CD14-positive monocyte (primary cell): ENCODE measurements around the gene SLC27A5. TPM values are rescaled to one million over a fixed set of nuclear protein-coding genes. Genes with fewer than 3 reads are reported as not detected.

Experiments
- DNase-seq, 3 donors: peaks; one replicate each; pipeline ENCODE4 v3.0.0-alpha.2; 2011 to 2022
- H2AFZ ChIP-seq: 2 replicates; pipeline ENCODE4 v1.6.0; 2012; ENCODE audit warnings: mild to moderate bottlenecking, low read depth, low read length, inconsistent platforms; ENCODE audit not compliant: insufficient read depth, poor library complexity, severe bottlenecking
- H3K27ac ChIP-seq, 2 donors: 1 replicate in 1 of 2; 2 replicates in 1 of 2; pipeline ENCODE4 v1.5.1; 2012 to 2013; ENCODE audit warnings: low read length in 2 of 2, control low read depth in 1 of 2, inconsistent platforms in 1 of 2, low read depth in 1 of 2, mild to moderate bottlenecking in 1 of 2
- H3K27me3 ChIP-seq, 2 donors: one replicate each; pipeline versions ENCODE4 v1.6.0 to v1.6.1; 2011 to 2013; ENCODE audit warnings: low read length in 2 of 2; ENCODE audit not compliant: control insufficient read depth in 2 of 2, insufficient read depth in 2 of 2
- H3K36me3 ChIP-seq, 2 donors: replicated peaks in 1 of 2; 1 replicate in 1 of 2; 2 replicates in 1 of 2; pipeline versions ENCODE4 v1.5.1 to v1.6.1; 2012 to 2013; ENCODE audit warnings: low read length in 2 of 2, control low read depth in 1 of 2, inconsistent platforms in 1 of 2, mild to moderate bottlenecking in 1 of 2; ENCODE audit not compliant: insufficient read depth in 2 of 2, control insufficient read depth in 1 of 2
- H3K4me1 ChIP-seq, 2 donors: 1 replicate in 1 of 2; 2 replicates in 1 of 2; pipeline versions ENCODE4 v1.5.1 to v1.6.1; 2012 to 2013; ENCODE audit warnings: low read length in 2 of 2, control low read depth in 1 of 2, inconsistent platforms in 1 of 2, mild to moderate bottlenecking in 1 of 2, moderate library complexity in 1 of 2; ENCODE audit not compliant: insufficient read depth in 2 of 2, control insufficient read depth in 1 of 2
- H3K4me2 ChIP-seq: replicated peaks from 2 replicates; pipeline ENCODE3; 2012; ENCODE audit warnings: low read length, moderate library complexity, mild to moderate bottlenecking; ENCODE audit not compliant: poor library complexity, severe bottlenecking; ENCODE audit errors: extremely low read depth
- H3K4me3 ChIP-seq, 3 experiments: fragments of 200-600 bp in 1 of 3; sonication (generic) in 1 of 3; replicated peaks in 1 of 3; 1 replicate in 2 of 3; 2 replicates in 1 of 3; pipeline ENCODE4 v1.5.1; 2011 to 2013; ENCODE audit warnings: low read length in 3 of 3, mild to moderate bottlenecking in 3 of 3, control low read depth in 2 of 3, low read depth in 2 of 3, inconsistent platforms in 1 of 3, moderate library complexity in 1 of 3
- H3K79me2 ChIP-seq: 2 replicates; pipeline ENCODE4 v1.6.0; 2012; ENCODE audit warnings: mild to moderate bottlenecking, control low read depth, inconsistent platforms, low read length, moderate library complexity; ENCODE audit not compliant: insufficient read depth
- H3K9ac ChIP-seq: 2 replicates; pipeline ENCODE4 v1.6.0; 2017; ENCODE audit warnings: low read length, mild to moderate bottlenecking; ENCODE audit not compliant: insufficient read depth, poor library complexity, severe bottlenecking
- H3K9me3 ChIP-seq, 2 donors: replicated peaks in 1 of 2; 1 replicate in 1 of 2; 2 replicates in 1 of 2; pipeline versions ENCODE4 v1.5.1 to v1.6.1; 2012 to 2013; ENCODE audit warnings: low read length in 2 of 2, control low read depth in 1 of 2; ENCODE audit not compliant: control insufficient read depth in 1 of 2, insufficient read depth in 1 of 2
- H4K20me1 ChIP-seq: 2 replicates; pipeline ENCODE4 v1.6.0; 2012; ENCODE audit warnings: mild to moderate bottlenecking, low read length, control low read depth, moderate library complexity; ENCODE audit not compliant: insufficient read depth
- H3K27ac Mint-ChIP-seq, 7 donors: one replicate each; pipeline ENCODE4 v1.8.0; 2020; ENCODE audit warnings: mild to moderate bottlenecking in 7 of 7, mixed read lengths in 7 of 7, moderate library complexity in 6 of 7, inconsistent platforms in 2 of 7
- H3K27me3 Mint-ChIP-seq, 3 donors: one replicate each; pipeline ENCODE4 v1.8.0; 2021 to 2022; ENCODE audit warnings: low read depth in 3 of 3, mild to moderate bottlenecking in 3 of 3, mixed read lengths in 3 of 3, moderate library complexity in 3 of 3, inconsistent platforms in 1 of 3
- H3K36me3 Mint-ChIP-seq, 2 donors: one replicate each; pipeline ENCODE4 v1.8.0; 2020; ENCODE audit warnings: mixed read lengths in 2 of 2, inconsistent platforms in 1 of 2, mild to moderate bottlenecking in 1 of 2
- H3K4me1 Mint-ChIP-seq: one replicate; pipeline ENCODE4 v1.8.0; 2020; ENCODE audit warnings: mild to moderate bottlenecking, mixed read lengths
- H3K4me3 Mint-ChIP-seq, 2 donors: one replicate each; pipeline ENCODE4 v1.8.0; 2020; ENCODE audit warnings: mild to moderate bottlenecking in 2 of 2, mixed read lengths in 2 of 2, moderate library complexity in 1 of 2
- H3K9me3 Mint-ChIP-seq, 7 donors: one replicate each; pipeline ENCODE4 v1.8.0; 2020 to 2022; ENCODE audit warnings: mixed read lengths in 7 of 7, mild to moderate bottlenecking in 6 of 7, moderate library complexity in 6 of 7, inconsistent platforms in 2 of 7
- WGBS: methylation state at CpG from one replicate; pipeline ENCODE4 v1.1.5; 2013; ENCODE audit warnings: missing lambda C conversion rate; ENCODE audit not compliant: insufficient coverage; 5-methylcytosine and 5-hydroxymethylcytosine counted together
- intact Hi-C, 2 donors: fragments of 100-400 bp; cut with micrococcal nuclease; formaldehyde crosslinking; loops; one replicate each; pipeline versions ENCODE4 v1.15.0 to v1.15.1; 2023
- polyA plus RNA-seq, 3 donors: library from polyadenylated mRNA; depleted of rRNA in 1 of 3; unstranded in 2 of 3; stranded (reverse) in 1 of 3; fragments of 300-500 nt in 2 of 3; fragments of >200 nt in 1 of 3; fragmentation: Illumina TruSeq in 2 of 3; gene quantifications; 1 replicate in 2 of 3; 2 replicates in 1 of 3; pipeline ENCODE4 v1.2.3, GENCODE V29; 2012 to 2021
- TF ChIP-seq, protein P1 (sequence below): fragments of 200-600 bp; IDR thresholded peaks from one replicate; pipeline ENCODE4 v1.8.0; 2022; ENCODE audit warnings: antibody characterized with exemption, mild to moderate bottlenecking

The SLC27A5 gene
- polyA plus RNA-seq, 3 donors = 1.5 to 2.9 (median 2.8) TPM

DNA sequence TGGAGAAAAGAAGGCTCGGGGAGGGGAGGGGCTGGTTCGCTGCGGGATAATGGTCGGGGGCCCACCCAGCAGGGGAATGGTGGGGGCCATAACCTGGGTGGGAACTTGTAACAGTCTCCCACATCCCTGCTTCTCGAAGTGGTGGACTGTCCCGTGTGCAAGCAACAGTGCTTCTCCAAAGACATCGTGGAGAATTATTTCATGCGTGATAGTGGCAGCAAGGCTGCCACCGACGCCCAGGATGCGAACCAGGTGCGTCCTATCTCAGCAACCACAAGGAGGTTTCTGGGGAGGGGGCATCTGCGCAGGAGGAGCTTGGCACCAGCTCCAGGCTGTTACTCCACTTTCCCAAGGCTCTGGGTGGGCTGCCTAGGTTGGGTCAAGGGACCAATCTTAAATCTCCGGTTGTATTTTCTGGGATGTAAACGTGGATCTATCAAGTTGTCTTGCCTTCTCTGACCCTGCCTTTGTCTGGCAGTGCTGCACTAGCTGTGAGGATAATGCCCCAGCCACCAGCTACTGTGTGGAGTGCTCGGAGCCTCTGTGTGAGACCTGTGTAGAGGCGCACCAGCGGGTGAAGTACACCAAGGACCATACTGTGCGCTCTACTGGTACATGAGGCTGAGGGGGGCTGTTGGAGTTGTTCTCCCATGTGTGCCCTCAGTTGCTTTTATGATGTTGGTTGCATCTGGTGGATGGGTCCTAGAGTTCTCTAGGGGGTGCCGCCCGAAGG lies 33.7 kb upstream of the SLC27A5 start:
- intact Hi-C loops = loop anchor here in 1 of 2 donors (2.0 kb wide), 1 partner anchor 13 kb away; the partner anchor contains the start of gene UBE2M
- Histone ChIP-seq H3K9ac (peak overlapping the region; percentile 79), H3K27me3 (no peaks in the 10 kb centered on the region), H3K36me3 (peaks cover 34 to 35% of the 10 kb centered on the region in 2 donors), H2AFZ (no peak overlapping the region), H3K4me2 (peak overlapping the region; percentile 99), H4K20me1 (peaks cover 58% of the 10 kb centered on the region), H3K79me2 (peaks cover 50% of the 10 kb centered on the region), H3K9me3 (no peaks in the 10 kb centered on the region), H3K4me1 (peaks cover 27 to 29% of the 10 kb centered on the region in 2 donors), H3K4me3 (peak overlapping the region; percentile 76 to 93 (median 84)), H3K27ac (peak overlapping the region in 1 of 2 donors; percentile 70)
- peak overlapping the region; percentile 89 to 93 for H3K4me3 Mint-ChIP-seq
- H3K27me3 Mint-ChIP-seq = peaks cover 0 to 4% (median 3%) of the 10 kb centered on the region in 3 donors
- DNase-seq = no peak
- H3K27ac Mint-ChIP-seq = peak overlapping the region; percentile 81 to 94 (median 87)
- TF ChIP-seq, protein P1, sequence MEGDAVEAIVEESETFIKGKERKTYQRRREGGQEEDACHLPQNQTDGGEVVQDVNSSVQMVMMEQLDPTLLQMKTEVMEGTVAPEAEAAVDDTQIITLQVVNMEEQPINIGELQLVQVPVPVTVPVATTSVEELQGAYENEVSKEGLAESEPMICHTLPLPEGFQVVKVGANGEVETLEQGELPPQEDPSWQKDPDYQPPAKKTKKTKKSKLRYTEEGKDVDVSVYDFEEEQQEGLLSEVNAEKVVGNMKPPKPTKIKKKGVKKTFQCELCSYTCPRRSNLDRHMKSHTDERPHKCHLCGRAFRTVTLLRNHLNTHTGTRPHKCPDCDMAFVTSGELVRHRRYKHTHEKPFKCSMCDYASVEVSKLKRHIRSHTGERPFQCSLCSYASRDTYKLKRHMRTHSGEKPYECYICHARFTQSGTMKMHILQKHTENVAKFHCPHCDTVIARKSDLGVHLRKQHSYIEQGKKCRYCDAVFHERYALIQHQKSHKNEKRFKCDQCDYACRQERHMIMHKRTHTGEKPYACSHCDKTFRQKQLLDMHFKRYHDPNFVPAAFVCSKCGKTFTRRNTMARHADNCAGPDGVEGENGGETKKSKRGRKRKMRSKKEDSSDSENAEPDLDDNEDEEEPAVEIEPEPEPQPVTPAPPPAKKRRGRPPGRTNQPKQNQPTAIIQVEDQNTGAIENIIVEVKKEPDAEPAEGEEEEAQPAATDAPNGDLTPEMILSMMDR = no peak
- H3K4me1 Mint-ChIP-seq = peaks cover 33% of the 10 kb centered on the region
- H3K36me3 Mint-ChIP-seq = peaks cover 34 to 46% of the 10 kb centered on the region in 2 donors
- peaks cover 0 to 2% (median 0%) of the 10 kb centered on the region in 7 donors for H3K9me3 Mint-ChIP-seq
- WGBS = 16% methylated on average over 17 of the region's 21 CpGs

DNA sequence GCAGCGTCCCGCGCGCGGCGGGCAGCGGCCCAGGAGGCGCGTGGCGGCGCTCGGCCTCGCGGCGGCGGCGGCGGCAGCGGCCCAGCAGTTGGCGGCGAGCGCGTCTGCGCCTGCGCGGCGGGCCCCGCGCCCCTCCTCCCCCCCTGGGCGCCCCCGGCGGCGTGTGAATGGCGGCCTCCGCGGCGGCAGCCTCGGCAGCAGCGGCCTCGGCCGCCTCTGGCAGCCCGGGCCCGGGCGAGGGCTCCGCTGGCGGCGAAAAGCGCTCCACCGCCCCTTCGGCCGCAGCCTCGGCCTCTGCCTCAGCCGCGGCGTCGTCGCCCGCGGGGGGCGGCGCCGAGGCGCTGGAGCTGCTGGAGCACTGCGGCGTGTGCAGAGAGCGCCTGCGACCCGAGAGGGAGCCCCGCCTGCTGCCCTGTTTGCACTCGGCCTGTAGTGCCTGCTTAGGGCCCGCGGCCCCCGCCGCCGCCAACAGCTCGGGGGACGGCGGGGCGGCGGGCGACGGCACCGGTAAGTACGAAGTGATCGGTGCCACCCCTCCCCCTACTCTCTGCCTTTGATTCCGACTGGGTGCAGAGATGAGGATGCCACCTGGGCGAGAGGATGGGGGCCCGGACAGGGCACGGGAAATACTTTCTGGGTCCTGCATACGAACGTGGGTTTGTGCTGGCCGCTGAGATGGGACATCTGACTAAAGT lies 32.9 kb upstream of the SLC27A5 start:
- peaks cover 26 to 39% of the 10 kb centered on the region in 2 donors for H3K36me3 Mint-ChIP-seq
- peak overlapping the region; percentile 89 to 93 for H3K4me3 Mint-ChIP-seq
- H3K9ac ChIP-seq = peak overlapping the region; percentile 88
- TF ChIP-seq, protein P1 = no peak
- peaks cover 51% of the 10 kb centered on the region for H4K20me1 ChIP-seq
- peaks cover 0 to 2% (median 0%) of the 10 kb centered on the region in 7 donors for H3K9me3 Mint-ChIP-seq
- H3K4me1 Mint-ChIP-seq = peaks cover 34% of the 10 kb centered on the region
- H3K79me2 ChIP-seq = peaks cover 50% of the 10 kb centered on the region
- intact Hi-C loops = loop anchor here in 1 of 2 donors (2.0 kb wide), 1 partner anchor 14 kb away; the partner anchor contains the start of gene UBE2M
- peaks cover 0 to 11% (median 6%) of the 10 kb centered on the region in 3 donors for H3K27me3 Mint-ChIP-seq
- H3K4me1 ChIP-seq = peaks cover 29% of the 10 kb centered on the region in 2 donors
- H3K9me3 ChIP-seq = no peaks in the 10 kb centered on the region
- H3K4me3 ChIP-seq = peak overlapping the region; percentile 76 to 93 (median 84)
- peaks cover 0 to under 1% of the 10 kb centered on the region in 2 donors for H3K27me3 ChIP-seq
- H3K27ac Mint-ChIP-seq = peak overlapping the region; percentile 86 to 100 (median 99)
- H3K27ac ChIP-seq = peak overlapping the region; percentile 98 to 100
- peak overlapping the region; percentile 99 for H3K4me2 ChIP-seq
- WGBS = under 1% methylated on average over 79 of the region's 92 CpGs
- H3K36me3 ChIP-seq = peaks cover 27 to 28% of the 10 kb centered on the region in 2 donors
- peak in 1 of 3 donors; percentile 50 for DNase-seq
- no peak overlapping the region for H2AFZ ChIP-seq
